Smooth muscle cell (in vitro differentiated cells): ENCODE results near the gene HNRNPM. TPM values are rescaled to one million over a fixed set of nuclear protein-coding genes. Genes with fewer than 3 reads are reported as not detected.

Experiments used
- DNase-seq: peaks from one replicate; lab custom pipeline; 2025; ENCODE audit not compliant: unreplicated experiment; lab: John Stamatoyannopoulos, UW
- H2AFZ ChIP-seq: fragments of 200-600 bp; sonication (generic); 2 replicates; pipeline ENCODE4 v1.6.0; 2016; ENCODE audit warnings: antibody characterized with exemption, low read depth, mild to moderate bottlenecking
- H3F3A ChIP-seq: fragments of 200-600 bp; sonication (generic); 2 replicates; pipeline ENCODE4 v1.6.0; 2017; ENCODE audit warnings: antibody characterized with exemption, low read depth
- H3K27ac ChIP-seq: fragments of 200-600 bp; sonication (generic); 2 replicates; pipeline ENCODE4 v1.5.1; 2016; ENCODE audit warnings: low read depth, mild to moderate bottlenecking
- H3K27me3 ChIP-seq: fragments of 200-600 bp; sonication (generic); 2 replicates; pipeline ENCODE4 v1.6.1; 2016; ENCODE audit warnings: low read depth, mild to moderate bottlenecking
- H3K36me3 ChIP-seq: fragments of 200-600 bp; sonication (generic); 2 replicates; pipeline ENCODE4 v1.5.1; 2016; ENCODE audit warnings: low read depth
- H3K4me1 ChIP-seq: fragments of 200-600 bp; sonication (generic); 2 replicates; pipeline ENCODE4 v1.5.1; 2016; ENCODE audit warnings: low read depth
- H3K4me2 ChIP-seq: fragments of 200-600 bp; sonication (generic); 2 replicates; pipeline ENCODE4 v1.6.0; 2016; ENCODE audit warnings: mild to moderate bottlenecking
- H3K4me3 ChIP-seq: fragments of 200-600 bp; sonication (generic); 2 replicates; pipeline ENCODE4 v1.5.1; 2016; ENCODE audit warnings: mild to moderate bottlenecking
- H3K79me2 ChIP-seq: fragments of 200-600 bp; sonication (generic); 2 replicates; pipeline ENCODE4 v1.6.0; 2016; ENCODE audit warnings: low read depth, mild to moderate bottlenecking
- H3K9ac ChIP-seq: fragments of 200-600 bp; sonication (generic); 2 replicates; pipeline ENCODE4 v1.6.0; 2016; ENCODE audit warnings: low read depth
- H3K9me3 ChIP-seq: fragments of 200-600 bp; sonication (generic); replicated peaks from 2 replicates; pipeline ENCODE4 v1.5.1; 2016; ENCODE audit warnings: low read depth
- H4K20me1 ChIP-seq: fragments of 200-600 bp; sonication (generic); 2 replicates; pipeline ENCODE4 v1.6.0; 2016; ENCODE audit warnings: low read depth
- WGBS: methylation state at CpG from one replicate; pipeline ENCODE4 v1.1.7; 2016; ENCODE audit warnings: low lambda C conversion rate; 5-methylcytosine and 5-hydroxymethylcytosine counted together
- polyA plus RNA-seq: library from polyadenylated mRNA; unstranded; fragments of >200 nt; fragmentation: Nextera tagmentation; extraction: Ambion mirVana; gene quantifications from 2 replicates; pipeline ENCODE4 v1.2.1, GENCODE V29; 2016
- total RNA-seq: library from RNA; depleted of rRNA; stranded (reverse); fragments of >200 nt; gene quantifications from 2 replicates; pipeline ENCODE4 v1.2.3, GENCODE V29; 2014
- TF ChIP-seq, protein P1 (sequence below): fragments of 200-600 bp; sonication (generic); IDR thresholded peaks from 2 replicates; pipeline ENCODE4 v1.5.1; 2017; ENCODE audit warnings: borderline replicate concordance, mild to moderate bottlenecking, antibody characterized with exemption; ENCODE audit not compliant: insufficient read depth, poor library complexity, severe bottlenecking

The HNRNPM gene
- total and polyA plus RNA-seq, 2 experiments from 2014 or later: 44.3 to 143 TPM

DNA sequence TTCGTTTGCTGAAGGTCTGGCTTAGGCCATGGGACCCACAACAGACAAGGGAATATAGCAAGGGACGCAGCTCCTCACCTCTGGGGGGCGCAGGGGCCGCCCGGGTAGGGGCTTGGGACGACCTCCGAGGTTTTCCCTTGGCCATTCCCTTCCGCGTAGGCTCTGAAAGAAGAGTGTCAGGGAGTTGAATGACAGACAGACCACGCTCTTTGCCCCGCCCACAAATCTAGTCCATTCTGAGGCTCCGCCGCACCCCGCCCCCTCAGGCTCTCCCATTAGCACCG, 80.6 kb downstream of the HNRNPM start:
- H3K9ac ChIP-seq: peak overlapping the region; percentile 61
- WGBS: 2% methylated on average over 12 of the region's 15 CpGs
- no peaks in the 10 kb centered on the region for H3K36me3 ChIP-seq
- DNase-seq: no peak
- H3F3A ChIP-seq: no peaks in the 10 kb centered on the region
- H3K27ac ChIP-seq: peak overlapping the region; percentile 72
- peak overlapping the region; percentile 55 for H3K4me3 ChIP-seq
- H2AFZ ChIP-seq: peak overlapping the region; percentile 94
- H3K9me3 ChIP-seq: no peaks in the 10 kb centered on the region
- peaks cover 14% of the 10 kb centered on the region for H4K20me1 ChIP-seq
- TF ChIP-seq, protein P1, sequence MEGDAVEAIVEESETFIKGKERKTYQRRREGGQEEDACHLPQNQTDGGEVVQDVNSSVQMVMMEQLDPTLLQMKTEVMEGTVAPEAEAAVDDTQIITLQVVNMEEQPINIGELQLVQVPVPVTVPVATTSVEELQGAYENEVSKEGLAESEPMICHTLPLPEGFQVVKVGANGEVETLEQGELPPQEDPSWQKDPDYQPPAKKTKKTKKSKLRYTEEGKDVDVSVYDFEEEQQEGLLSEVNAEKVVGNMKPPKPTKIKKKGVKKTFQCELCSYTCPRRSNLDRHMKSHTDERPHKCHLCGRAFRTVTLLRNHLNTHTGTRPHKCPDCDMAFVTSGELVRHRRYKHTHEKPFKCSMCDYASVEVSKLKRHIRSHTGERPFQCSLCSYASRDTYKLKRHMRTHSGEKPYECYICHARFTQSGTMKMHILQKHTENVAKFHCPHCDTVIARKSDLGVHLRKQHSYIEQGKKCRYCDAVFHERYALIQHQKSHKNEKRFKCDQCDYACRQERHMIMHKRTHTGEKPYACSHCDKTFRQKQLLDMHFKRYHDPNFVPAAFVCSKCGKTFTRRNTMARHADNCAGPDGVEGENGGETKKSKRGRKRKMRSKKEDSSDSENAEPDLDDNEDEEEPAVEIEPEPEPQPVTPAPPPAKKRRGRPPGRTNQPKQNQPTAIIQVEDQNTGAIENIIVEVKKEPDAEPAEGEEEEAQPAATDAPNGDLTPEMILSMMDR: peak; percentile 22
- H3K4me1 ChIP-seq: no peaks in the 10 kb centered on the region
- no peaks in the 10 kb centered on the region for H3K27me3 ChIP-seq
- H3K79me2 ChIP-seq: peaks cover 7% of the 10 kb centered on the region
- peak overlapping the region; percentile 92 for H3K4me2 ChIP-seq

DNA sequence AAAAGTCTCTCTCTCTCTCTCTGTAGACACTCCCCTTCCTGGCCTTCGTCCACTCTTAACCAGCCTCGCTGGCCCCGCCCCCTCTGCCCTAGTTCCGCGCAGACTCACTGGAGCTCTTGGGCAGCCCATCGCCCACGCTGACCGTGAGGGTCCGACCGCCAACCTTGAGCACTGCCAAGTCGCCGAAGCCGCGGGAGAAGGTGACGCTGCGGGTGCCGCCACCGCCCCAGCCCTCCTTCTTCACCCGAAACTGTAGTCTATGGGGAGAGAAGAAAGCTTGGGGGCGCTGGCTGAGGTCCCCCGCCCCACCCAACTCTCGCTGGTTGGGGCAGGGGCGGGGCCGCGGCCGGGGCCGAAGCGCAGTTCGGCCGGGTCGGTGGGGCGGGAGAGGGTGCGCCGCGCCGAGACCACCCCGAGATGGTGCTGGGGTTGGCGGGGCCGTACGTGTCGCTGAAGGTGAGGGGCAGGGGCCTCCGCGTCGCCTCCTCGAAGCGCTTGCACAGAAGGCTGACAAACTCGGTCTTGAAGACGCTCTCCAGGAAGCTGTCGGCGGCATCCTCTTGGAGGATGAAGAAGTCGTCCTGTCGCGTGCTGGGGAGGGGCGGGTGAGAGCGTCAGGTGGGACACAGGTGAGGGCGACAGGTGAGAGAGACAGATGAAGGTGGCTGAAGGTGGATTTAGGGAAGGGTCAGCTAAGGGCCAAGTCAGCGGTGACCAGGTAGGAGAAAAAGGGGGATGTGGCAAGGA, 81.7 kb downstream of the HNRNPM start:
- H3K4me2 ChIP-seq: peak overlapping the region; percentile 89
- DNase-seq: peak; percentile 83
- no peaks in the 10 kb centered on the region for H3F3A ChIP-seq
- TF ChIP-seq, protein P1: no peak
- peak overlapping the region; percentile 96 for H3K9ac ChIP-seq
- H3K9me3 ChIP-seq: no peaks in the 10 kb centered on the region
- H3K27ac ChIP-seq: peak overlapping the region; percentile 97
- 4% methylated on average over 33 of the region's 57 CpGs for WGBS
- peaks cover 14% of the 10 kb centered on the region for H4K20me1 ChIP-seq
- no peaks in the 10 kb centered on the region for H3K27me3 ChIP-seq
- peak overlapping the region; percentile 78 for H2AFZ ChIP-seq
- H3K4me3 ChIP-seq: peak overlapping the region; percentile 80
- no peaks in the 10 kb centered on the region for H3K4me1 ChIP-seq
- peaks cover 7% of the 10 kb centered on the region for H3K79me2 ChIP-seq
- H3K36me3 ChIP-seq: no peaks in the 10 kb centered on the region

DNA sequence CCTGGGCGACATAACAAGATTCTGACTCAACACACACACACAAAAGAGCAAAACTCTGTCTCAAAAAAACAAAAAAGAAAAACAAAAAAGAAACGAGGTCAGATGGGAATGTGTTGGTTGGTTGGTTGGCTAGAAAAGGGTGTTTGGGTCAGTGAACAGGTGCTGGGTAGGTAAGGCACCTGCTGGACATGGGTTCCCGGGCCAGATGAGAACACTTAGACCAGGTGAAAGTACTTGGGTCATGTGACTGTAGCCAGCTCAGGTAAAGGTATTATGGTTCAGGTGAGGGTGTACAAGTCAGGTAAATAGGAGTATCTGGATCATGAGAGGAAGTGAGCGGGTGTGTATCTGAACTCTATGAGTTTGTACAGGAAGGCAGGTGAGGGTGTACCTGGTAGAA, 83.7 kb downstream of the HNRNPM start:
- H3K79me2 ChIP-seq: peaks cover 7% of the 10 kb centered on the region
- H3K27ac ChIP-seq: no peak overlapping the region
- no peaks in the 10 kb centered on the region for H3K27me3 ChIP-seq
- H4K20me1 ChIP-seq: peaks cover 14% of the 10 kb centered on the region
- H3K4me1 ChIP-seq: no peaks in the 10 kb centered on the region
- no peak overlapping the region for H3K4me3 ChIP-seq
- 86% methylated on average over 4 of the region's 4 CpGs for WGBS
- no peak overlapping the region for H3K9ac ChIP-seq
- no peak overlapping the region for H2AFZ ChIP-seq
- DNase-seq: no peak
- no peaks in the 10 kb centered on the region for H3K36me3 ChIP-seq
- H3K9me3 ChIP-seq: no peaks in the 10 kb centered on the region
- TF ChIP-seq, protein P1: no peak
- no peaks in the 10 kb centered on the region for H3F3A ChIP-seq
- H3K4me2 ChIP-seq: no peak overlapping the region
